ENCODE data around the gene PGF. TPM values are rescaled to one million over a fixed set of nuclear protein-coding genes. Genes with fewer than 3 reads are reported as not detected.

PGF gene
- total RNA-seq, 1 donor from 2014 or later, result 3.0 TPM

- no peak for DNase-seq
- no peaks in the 10 kb centered on the region for H3K27me3 ChIP-seq (ENCODE audit: low read depth)
- H3K4me3 ChIP-seq, result no peak overlapping the region
- peak; percentile 41 for ATAC-seq
- TF ChIP-seq CTCF (IDR thresholded peaks at IDR 0.05), result no peak
- H3K4me1 ChIP-seq, result peaks cover 16% of the 10 kb centered on the region
- H3K36me3 ChIP-seq, result no peaks in the 10 kb centered on the region
- intact Hi-C loops (cut with DNase I), result no loop called here
- H3K27ac ChIP-seq, result peak overlapping the region; percentile 3
- no peaks in the 10 kb centered on the region for H3K9me3 ChIP-seq
Measured at GRCh38 chr14:74973003-74973653, 17.7 kb upstream of the PGF start.

GRCh38 chr14:74968811-74969210 is 13.4 kb upstream of the PGF start:
- no peaks in the 10 kb centered on the region for H3K9me3 ChIP-seq
- no peaks in the 10 kb centered on the region for H3K27me3 ChIP-seq (ENCODE audit: low read depth)
- ATAC-seq, result no peak
- H3K36me3 ChIP-seq, result no peaks in the 10 kb centered on the region
- intact Hi-C loops (cut with DNase I), result no loop called here
- no peak overlapping the region for H3K27ac ChIP-seq
- no peak overlapping the region for H3K4me3 ChIP-seq
- H3K4me1 ChIP-seq, result peaks cover 8% of the 10 kb centered on the region
- no peak for DNase-seq
- TF ChIP-seq CTCF (IDR thresholded peaks at IDR 0.05), result no peak

- no peak for TF ChIP-seq CTCF (IDR thresholded peaks at IDR 0.05)
- Histone ChIP-seq H3K36me3 (no peaks in the 10 kb centered on the region), H3K27me3 (ENCODE audit: low read depth) (no peaks in the 10 kb centered on the region), H3K4me3 (no peak overlapping the region), H3K4me1 (peaks cover 9% of the 10 kb centered on the region), H3K27ac (no peak overlapping the region), H3K9me3 (no peaks in the 10 kb centered on the region)
- intact Hi-C loops (cut with DNase I), result no loop called here
- ATAC-seq (no peak), DNase-seq (no peak)
Measured at GRCh38 chr14:74965486-74966153, 10.2 kb upstream of the PGF start.

- no peak for DNase-seq
- intact Hi-C loops (cut with DNase I), result no loop called here
- Histone ChIP-seq H3K36me3 (no peaks in the 10 kb centered on the region), H3K9me3 (no peaks in the 10 kb centered on the region), H3K4me3 (no peak overlapping the region), H3K27ac (no peak overlapping the region), H3K27me3 (ENCODE audit: low read depth) (no peaks in the 10 kb centered on the region), H3K4me1 (peaks cover 9% of the 10 kb centered on the region)
- no peak for ATAC-seq
- no peak for TF ChIP-seq CTCF (IDR thresholded peaks at IDR 0.05)
Measured at GRCh38 chr14:74964787-74965485, 9.5 kb upstream of the PGF start.

- Histone ChIP-seq H3K27me3 (ENCODE audit: low read depth) (no peaks in the 10 kb centered on the region), H3K4me3 (no peak overlapping the region), H3K9me3 (no peaks in the 10 kb centered on the region), H3K4me1 (peaks cover 9% of the 10 kb centered on the region), H3K36me3 (no peaks in the 10 kb centered on the region), H3K27ac (no peak overlapping the region)
- intact Hi-C loops (cut with DNase I), result no loop called here
- DNase-seq (no peak), ATAC-seq (peak in 1 of 2 donors; percentile 18)
- TF ChIP-seq CTCF (IDR thresholded peaks at IDR 0.05), result no peak
Measured at GRCh38 chr14:74963705-74964271, 8.4 kb upstream of the PGF start.

Data from lower lobe of right lung (tissue), 2 donors.